Measurements from ENCODE around the gene NCKAP5. TPM values are rescaled to one million over a fixed set of nuclear protein-coding genes. Genes with fewer than 3 reads are reported as not detected.
"Not testable (repeated sequence)": the region's sequence is repeated elsewhere in the genome, so short reads cannot be mapped to it uniquely, and the experiment has no call there.

Gene NCKAP5
- total RNA-seq, 1 donor from 2014 or later, result 2.8 TPM

DNA sequence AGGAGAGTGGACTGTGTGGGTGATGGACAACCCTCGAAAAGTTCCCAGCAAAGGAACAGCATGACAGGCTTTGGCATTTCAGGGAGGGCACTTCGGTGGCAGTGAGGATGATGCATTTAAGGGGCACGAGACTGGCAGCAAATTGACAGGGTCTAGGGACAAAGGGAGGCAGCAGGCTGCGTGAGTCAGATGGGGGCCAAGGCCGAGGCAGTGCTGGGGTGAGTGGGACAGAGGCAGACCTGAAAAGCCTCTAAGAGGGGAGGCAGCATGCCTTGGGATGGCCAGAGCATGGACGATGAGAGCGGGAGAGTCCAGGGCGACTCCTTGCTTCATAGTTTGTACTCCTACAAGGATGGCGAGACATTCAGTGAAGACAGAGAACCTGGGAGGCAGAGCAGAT is 848.8 kb downstream of the NCKAP5 start:
- intact Hi-C loops (cut with micrococcal nuclease), result no loop called here
- ATAC-seq, result no peak
- DNase-seq, result no peak

DNA sequence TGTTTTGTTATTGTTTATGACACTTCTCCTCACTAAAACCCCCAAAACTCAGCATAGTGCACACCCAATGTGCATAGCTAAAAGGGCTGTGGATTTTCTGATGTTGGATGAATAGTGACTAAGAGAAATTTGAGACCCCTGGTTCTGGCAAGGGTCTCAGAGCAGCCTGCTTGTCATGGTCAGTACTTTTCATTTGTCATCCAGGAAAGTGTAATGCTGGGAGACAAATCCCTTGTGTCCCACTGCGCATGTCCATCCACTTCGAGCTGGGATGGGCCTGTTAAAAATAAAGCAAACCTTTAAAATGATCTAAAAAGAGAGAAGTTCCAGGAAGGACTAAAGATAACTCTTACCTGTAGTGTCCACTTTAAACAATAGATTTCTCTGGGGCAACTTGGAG is 851.3 kb downstream of the NCKAP5 start:
- DNase-seq (no peak), ATAC-seq (no peak)
- intact Hi-C loops (cut with micrococcal nuclease), result no loop called here

DNA sequence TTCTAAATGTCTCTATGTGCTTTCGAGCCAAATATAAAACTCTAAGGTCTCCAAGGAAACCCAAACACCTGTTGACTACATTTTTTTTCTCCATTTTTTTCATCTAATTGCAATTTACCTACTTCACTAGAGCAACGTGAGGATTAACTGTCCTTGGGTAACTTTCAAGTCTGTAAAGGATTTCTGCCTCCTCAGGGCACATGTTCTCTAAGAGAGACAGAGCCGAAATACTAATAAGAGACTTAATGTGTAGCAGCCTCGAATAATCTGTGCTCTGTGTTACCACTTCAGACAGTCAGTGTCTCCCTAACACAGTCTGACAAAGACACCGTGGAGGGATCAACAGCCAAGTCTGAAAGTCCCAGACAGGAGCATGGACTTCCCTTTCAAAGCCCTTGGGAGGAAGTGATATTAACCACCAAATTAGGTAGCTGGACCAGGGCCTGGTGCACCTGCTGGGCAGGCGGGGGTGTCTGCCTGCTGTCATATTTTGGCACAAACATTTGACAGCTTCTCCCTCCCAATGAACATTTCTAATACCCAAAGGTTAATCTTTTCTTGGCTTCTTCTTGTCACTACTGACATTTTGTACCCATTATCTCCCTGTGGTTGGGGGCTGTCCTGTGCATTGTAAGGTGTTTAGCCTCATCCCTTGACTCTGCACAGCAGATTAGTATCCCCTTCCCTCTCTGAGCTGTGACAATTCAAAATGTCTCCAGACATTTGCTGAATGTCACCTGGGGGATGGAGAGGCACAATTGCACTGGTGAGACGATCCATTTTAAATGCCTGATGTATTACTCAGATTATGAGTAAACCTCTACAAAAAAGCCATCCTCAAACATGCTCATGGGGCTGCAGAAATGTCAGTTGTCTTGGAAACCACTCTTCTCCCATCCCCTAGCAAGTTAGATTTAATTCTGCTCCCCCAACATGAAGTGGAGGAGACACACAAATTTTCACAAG is 852.6 kb downstream of the NCKAP5 start:
- DNase-seq (no peak), ATAC-seq (peak; percentile 46)
- intact Hi-C loops (cut with micrococcal nuclease), result no loop called here

DNA sequence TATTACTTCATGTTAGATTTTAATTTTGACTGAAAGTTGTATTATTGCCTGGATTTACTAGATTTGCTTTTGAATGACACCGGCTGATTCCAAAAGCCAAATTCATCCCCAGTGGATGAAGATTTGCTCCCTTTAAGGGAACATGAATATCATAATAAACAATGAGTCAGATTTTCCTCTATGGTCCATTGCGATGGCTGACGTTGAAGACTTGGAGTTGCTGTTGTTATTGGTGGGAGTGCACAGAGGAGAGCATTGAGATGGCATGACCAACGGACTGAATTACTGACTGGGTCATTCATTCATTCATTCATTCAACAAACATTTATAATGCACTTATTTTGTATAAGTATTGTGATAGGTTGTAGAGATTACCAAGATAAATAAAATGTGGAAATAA is 864.9 kb downstream of the NCKAP5 start:
- ATAC-seq, result no peak
- intact Hi-C loops (cut with micrococcal nuclease), result no loop called here
- no peak for DNase-seq

DNA sequence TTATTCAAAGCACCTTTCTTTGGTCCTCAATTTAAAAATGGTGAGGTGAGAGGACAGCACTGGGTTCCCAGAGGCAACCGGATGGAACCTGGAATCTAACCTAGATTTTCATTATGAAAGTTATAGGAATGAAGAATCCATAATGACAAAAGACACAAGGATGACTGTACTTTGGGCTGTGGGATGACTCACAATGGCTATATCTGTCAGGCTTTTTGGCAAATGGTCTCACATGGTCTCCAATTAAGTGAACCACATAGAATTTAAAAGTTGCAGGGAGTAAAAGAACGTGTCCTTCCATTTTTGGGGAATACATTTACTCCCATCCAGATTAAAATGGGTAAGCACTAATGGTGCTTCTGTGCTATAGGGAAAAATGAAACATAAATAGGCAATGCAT is 866.5 kb downstream of the NCKAP5 start:
- ATAC-seq, result no peak
- intact Hi-C loops (cut with micrococcal nuclease), result no loop called here
- no peak for DNase-seq

DNA sequence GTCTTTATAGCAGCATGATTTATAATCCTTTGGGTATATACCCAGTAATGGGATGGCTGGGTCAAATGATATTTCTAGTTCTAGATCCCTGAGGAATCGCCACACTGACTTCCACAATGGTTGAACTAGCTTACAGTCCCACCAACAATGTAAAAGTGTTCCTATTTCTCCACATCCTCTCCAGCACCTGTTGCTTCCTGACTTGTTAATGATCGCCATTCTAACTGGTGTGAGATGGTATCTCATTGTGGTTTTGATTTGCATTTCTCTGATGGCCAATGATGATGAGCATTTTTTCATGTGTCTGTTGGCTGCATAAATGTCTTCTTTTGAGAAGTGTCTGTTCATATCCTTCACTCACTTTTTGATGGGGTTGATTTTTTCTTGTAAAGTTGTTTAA is 868.5 kb downstream of the NCKAP5 start:
- ATAC-seq; intact Hi-C loops (cut with micrococcal nuclease); DNase-seq: not testable (repeated sequence)

DNA sequence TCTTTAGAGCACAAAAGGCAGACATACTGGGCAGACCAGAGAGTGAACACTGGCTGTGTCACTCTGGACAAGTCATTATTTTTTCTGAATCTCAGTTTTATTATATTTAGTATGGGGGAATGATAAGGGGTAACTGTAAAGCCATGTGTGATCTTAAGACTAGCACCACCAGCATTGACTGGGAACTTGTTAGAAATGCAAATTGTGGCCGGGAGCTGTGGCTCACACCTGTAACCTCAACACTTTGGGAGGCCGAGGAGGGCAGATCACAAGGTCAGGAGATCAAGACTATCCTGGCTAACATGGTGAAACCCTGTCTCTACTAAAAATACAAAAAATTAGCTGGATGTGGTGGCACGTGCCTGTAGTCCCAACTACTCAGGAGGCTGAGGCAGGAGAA is 869.9 kb downstream of the NCKAP5 start:
- ATAC-seq; DNase-seq; intact Hi-C loops (cut with micrococcal nuclease): not testable (repeated sequence)

DNA sequence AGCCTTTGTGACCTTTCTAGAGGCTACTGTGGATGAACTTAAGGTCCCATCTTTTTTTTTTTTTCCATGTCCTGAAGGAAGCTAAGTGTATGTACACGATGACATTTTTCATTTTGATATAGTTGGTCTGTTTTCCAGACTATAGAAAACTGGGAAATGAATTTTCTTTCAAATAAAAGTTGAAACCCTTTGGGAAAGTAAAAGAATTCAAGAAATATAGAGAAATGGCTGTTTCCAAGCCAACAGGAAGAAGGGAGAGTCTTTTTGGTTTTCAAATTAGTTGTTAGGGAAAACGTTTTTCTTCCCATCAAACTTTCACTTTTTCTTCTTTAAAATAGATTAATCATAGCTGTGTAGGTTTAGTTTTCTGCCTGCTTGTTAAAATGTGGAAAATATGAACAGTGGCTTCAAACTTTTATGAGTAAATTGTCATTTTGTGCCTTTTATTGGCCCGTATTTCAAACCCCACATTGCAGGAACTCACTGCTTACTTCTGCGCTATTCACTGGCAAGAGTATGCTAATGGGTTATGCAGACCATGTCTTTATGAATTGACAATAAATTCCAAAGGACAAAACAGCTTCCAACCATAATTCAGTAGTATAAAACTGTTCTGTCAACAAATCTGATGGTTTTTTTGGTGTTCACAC is 870.6 kb downstream of the NCKAP5 start:
- no peak for DNase-seq
- no peak for ATAC-seq
- intact Hi-C loops (cut with micrococcal nuclease), result no loop called here

DNA sequence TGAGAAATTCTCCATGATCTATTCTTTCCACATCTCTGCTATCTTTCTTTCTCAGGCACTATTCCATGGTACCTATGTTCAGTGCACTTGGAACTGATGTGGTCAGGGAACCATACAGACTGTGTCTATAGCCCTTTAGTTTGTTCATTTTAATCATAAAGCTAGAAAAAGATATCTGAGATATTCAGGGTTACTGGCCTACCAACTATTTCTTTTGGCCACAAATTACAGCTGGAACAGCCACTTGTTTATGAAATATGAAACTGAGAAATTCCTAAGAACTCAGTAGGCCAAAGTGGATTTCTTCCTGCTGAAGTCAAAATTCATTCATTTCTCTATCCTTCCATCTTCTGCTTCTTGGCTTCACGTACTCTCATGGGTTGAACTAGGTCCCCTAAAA is 875.4 kb downstream of the NCKAP5 start:
- DNase-seq (no peak), ATAC-seq (no peak)
- intact Hi-C loops (cut with micrococcal nuclease), result no loop called here

DNA sequence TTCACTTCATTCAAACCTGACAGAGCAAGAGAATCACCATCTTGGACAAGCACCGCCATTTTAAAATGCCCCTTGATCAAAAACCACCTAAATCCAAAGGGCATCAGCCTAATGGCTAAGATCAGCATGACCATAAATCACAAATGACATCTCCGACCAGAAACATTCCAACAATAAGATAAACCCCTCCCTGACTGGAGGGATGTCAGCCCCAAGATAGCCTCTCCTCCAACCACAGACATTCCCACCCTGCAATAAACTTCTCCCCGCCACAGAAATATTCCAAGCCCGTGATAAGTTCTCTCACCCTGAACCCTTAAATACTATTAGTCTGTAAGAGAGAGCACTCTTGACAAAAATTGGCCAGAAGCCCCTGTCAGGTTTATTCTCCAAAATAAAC is 876.7 kb downstream of the NCKAP5 start:
- ATAC-seq (no peak), DNase-seq (no peak)
- intact Hi-C loops (cut with micrococcal nuclease), result no loop called here

DNA sequence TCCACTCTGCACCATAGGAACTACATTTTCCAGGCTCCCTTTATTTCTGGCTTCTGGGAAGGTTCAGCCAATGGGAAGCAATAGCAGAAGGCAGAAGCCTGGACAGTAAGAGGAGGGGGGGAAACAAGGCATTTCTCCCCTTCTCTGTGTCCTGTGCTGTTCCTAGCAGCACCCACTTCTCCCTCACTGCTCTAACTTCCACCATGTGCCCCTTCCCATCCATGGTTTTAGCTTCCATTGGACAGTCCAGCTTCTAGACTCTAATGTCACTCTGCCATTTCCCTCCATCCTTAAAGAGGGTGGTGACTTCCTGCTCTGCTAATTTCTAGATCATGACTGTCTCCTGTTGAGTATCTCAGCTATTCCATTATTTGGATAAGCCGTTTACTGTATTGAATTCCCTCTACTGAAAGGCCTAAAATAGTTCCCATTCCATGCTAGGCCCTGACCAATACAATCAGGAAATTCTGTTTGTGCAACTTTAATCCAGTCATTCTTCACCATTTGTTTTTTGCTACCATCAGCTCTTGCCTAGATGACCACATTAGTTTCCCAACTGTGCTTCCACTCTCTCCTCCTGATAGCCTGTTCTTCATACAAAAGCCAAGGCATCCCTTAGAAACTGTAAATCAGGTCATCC is 877.5 kb downstream of the NCKAP5 start:
- DNase-seq, result no peak
- ATAC-seq, result no peak
- intact Hi-C loops (cut with micrococcal nuclease), result no loop called here

DNA sequence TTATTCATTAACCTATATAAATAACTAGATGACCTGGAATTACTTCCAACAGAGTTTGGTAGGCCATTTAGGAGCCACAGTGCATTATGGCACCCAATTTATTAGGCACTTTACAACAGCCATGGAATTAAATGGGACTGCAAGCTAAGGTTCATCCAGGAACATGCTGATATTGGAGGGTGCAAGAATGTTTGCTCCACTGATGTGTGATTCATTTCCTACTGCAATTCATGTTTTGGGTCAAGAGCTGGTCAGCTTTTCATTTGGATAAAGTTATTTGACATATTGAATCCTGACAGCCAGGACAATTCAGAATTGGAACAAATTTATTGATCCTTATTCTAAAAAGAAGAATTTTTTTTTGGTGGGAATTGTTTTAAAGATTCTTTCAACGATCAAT is 886.5 kb downstream of the NCKAP5 start:
- intact Hi-C loops (cut with micrococcal nuclease), result no loop called here
- DNase-seq (no peak), ATAC-seq (no peak)

DNA sequence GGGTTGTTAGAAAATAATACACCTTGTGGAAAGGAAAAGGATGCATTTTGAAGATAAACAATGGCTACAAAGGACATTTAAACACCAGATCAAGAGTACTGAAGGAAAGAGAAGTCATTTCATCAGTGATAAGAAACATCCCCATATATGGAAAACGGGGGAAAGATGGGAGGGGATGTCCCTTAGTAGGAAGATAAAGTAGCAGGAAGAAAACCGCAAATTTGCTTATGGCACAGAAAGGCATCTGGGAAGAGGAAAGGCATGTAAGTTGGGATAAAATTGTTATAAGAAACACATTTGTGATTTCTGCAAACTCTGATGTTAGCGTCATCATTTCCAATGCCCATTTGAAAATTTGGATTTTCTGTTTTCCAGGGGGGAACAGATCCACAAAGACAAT is 887.7 kb downstream of the NCKAP5 start:
- DNase-seq (no peak), ATAC-seq (no peak)
- intact Hi-C loops (cut with micrococcal nuclease), result no loop called here

DNA sequence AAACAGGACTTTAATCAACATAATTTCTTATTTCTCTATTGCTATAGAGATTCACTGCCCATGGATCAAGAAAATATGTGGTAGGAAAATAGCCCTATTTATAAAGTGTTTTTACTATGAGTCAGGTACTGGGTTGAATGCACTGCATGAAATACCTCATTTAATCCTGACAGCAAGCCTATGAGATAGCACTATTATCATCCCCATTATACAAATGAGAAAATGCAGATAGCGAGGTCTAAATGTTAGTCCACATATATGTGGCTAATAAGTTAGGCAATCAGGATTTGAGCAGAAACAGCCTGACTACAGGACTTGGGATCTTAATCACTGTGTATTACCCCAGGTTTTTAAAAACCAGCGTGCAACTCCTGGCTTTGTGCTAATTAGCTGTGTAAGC is 889.8 kb downstream of the NCKAP5 start:
- ATAC-seq (no peak), DNase-seq (no peak)
- intact Hi-C loops (cut with micrococcal nuclease), result no loop called here

DNA sequence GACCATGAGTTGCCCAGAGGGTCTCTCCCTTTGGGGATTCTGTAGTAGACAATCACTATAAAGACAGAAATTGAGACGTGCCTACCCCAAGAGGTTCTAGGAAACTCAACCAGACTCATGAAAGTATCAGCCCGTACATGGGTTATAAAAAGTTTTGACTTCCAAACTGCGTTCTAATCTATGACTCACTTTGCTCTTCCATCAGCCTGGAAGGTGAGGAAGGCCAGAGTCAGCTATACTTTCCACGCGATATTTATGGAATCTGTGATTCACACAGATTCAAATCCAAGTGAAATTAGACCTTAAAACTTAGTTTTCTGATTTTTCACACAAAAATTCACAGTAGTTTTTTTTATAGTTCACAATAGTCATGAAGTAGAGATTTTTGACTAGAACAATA is 890.6 kb downstream of the NCKAP5 start:
- ATAC-seq (no peak), DNase-seq (no peak)
- intact Hi-C loops (cut with micrococcal nuclease), result no loop called here

DNA sequence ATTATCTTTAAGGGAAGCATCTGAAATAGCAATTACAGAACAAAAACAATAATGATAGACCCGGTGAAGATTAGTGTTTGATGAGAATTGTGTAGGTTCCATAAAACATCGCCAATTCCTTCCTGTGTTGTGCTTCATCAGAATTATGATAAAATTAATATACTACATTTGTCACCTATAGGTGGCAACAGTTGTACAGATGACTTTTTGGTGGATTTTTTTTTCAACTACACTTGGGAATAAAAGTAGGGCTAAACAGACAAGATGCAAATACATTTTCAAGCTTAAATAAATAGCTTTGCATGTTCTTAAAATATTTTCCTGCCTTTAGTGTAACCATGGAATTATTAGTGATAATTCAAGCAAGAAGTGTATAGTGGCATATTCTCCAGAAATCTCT is 891.3 kb downstream of the NCKAP5 start:
- DNase-seq (no peak), ATAC-seq (no peak)
- intact Hi-C loops (cut with micrococcal nuclease), result no loop called here

DNA sequence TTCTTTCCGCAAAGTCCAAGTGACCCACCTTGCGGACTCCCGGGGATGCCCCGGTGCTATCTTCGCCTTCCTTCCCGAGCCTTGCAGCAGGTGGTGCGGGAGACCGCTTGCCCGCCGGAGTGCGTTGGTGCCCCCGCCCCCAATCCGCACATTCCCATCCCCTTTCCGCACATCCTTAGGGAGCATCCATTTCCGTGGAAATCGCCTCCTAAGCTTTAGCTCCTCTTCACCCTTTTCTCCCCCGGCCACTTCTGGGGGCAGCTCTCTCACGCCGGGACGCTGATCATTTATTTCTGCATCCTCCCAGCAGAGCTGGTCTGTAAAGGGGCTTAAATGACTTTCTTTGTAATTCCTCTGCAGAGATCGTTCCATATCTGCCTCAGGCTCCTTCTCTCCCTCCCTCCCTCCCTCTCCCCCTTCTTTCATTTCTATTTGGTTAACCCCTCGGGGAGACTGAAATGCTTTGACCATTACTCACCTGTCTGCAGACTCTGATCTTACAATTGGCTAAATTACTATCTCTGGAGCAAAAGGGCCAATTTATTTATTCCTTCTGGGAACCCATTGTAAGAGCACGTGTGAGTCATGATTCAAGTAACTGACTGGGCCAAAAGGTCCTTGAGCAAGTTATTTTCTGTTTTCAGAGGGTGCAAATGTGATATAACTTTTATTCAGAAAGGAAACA is 897.0 kb downstream of the NCKAP5 start:
- ATAC-seq, result no peak
- intact Hi-C loops (cut with micrococcal nuclease), result no loop called here
- DNase-seq, result no peak

DNA sequence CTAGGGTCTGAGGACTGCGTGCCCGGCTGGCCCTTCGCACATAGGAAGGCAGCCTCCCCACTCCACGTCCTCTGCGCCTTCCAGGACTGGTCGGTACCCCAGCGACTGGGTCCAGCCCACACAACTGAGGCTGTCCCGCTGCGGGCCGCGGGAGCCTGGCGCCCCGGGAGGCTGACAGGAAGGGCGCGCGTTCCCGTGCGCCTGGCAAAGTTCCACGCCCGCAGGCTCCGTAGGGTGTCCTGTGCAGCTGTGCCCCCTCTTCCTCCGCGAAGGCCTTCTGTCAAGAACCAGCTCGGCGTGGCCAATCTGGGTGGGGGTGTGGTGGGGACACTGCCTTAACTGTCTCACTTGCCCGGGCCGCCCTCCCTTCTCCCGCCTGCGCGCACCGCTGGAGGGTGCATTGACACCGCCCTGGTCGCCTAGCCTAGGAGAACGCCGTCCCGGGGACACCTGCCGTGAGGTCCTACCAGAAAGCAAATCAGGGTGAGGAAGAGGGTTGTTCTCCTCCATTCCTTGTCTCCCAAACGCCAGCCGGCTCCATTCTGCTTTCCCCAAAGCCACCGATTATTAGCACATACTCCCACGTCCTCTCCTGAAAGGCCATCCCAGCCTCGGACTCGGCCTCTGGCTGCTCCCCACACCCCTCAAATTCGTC is 897.6 kb downstream of the NCKAP5 start:
- peak; percentile 40 for DNase-seq
- intact Hi-C loops (cut with micrococcal nuclease), result no loop called here
- ATAC-seq, result peak; percentile 78

DNA sequence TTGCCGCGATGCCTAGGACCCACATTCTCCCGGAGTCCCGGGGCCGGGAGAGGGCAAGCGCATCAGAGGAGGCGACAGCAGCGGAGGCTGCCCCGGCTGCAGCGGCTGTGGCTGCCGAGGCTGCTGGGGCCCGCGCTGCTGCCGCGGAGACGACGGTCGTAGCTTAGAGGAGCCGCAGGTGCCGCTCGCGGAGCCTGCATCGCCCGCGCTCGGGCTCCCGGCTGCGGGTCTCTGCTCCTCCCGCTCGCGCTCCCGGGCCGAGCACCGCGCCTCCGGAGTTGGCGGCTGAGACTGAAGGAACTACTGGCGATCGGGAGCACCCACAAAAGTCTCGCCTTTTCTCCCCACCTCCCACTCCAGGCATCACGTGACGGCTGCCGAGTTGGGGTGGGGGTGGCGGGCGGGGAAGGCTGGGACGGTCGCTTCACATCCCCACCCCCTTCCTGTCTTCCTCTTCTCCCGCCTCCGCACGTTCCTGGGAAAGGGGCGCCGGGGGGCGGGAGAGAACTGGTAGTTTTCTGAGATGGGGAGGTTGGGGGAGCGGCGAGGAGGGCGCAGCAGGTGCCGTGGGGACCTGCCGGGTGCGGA is 898.3 kb downstream of the NCKAP5 start, which contains the start of gene LYPD1:
Gene LYPD1, minus strand, starts transcription at position 298 of the 588 bp plus-strand sequence. Its CDS starts 273 bp downstream, at position 25.
- peak; percentile 64 for ATAC-seq
- intact Hi-C loops (cut with micrococcal nuclease), result no loop called here
- peak; percentile 33 for DNase-seq
